HepG2 (cell line): ENCODE measurements around the gene NTM. TPM values are rescaled to one million over a fixed set of nuclear protein-coding genes. Genes with fewer than 3 reads are reported as not detected.

Experiments used
- ATAC-seq: fragments of 200-7000 bp; cut with Tn5 transposase; 3 replicates; pipeline ENCODE4 v1.9.1; 2020; ENCODE audit warnings: mild to moderate bottlenecking, moderate library complexity
- BruUV-seq: library from RNA; stranded (reverse); fragments of 400-500 nt; replicated peaks from 2 replicates; lab custom pipeline; 2021; lab: Mats Ljungman, UMichigan
- CTCF ChIA-PET: fragments of 300-600 bp; formaldehyde crosslinking; extraction: SDS; loops from one replicate; lab custom pipeline; 2021; ENCODE audit warnings: low total read pairs, inconsistent platforms, low intra/inter-chr PET ratio; lab: Yijun Ruan, JAX
- POLR2A ChIA-PET: fragments of 350-600 bp; sonication (Branson Sonifier 250); formaldehyde crosslinking; loops from one replicate; lab custom pipeline; 2020; ENCODE audit warnings: antibody characterized with exemption, inconsistent platforms; lab: Yijun Ruan, JAX
- DNase-seq: peaks from one replicate; pipeline ENCODE4 v3.0.0-alpha.2; 2015; ENCODE audit warnings: low spot score
- FAIRE-seq: peaks from 3 replicates; lab custom pipeline; 2011; peaks lifted over from hg19 to GRCh38; lab: Jason Lieb, UNC
- H2AFZ ChIP-seq: one replicate; pipeline ENCODE4 v1.6.1; 2011; ENCODE audit warnings: low read length, inconsistent platforms
- H3K27ac ChIP-seq: fragments of 300-600 bp; 3 replicates; pipeline ENCODE4 v1.8.0; 2011; ENCODE audit warnings: mixed run types, mild to moderate bottlenecking, mixed read lengths, low read length, inconsistent platforms; ENCODE audit not compliant: insufficient read depth; ENCODE audit errors: extremely low read length
- H3K27me3 ChIP-seq, 2 experiments: fragments of 200-600 bp in 1 of 2; 2 replicates in 1 of 2; 3 replicates in 1 of 2; pipeline versions ENCODE4 v1.6.0 to v1.8.0; 2011; ENCODE audit warnings: low read length in 2 of 2, mild to moderate bottlenecking in 2 of 2, moderate library complexity in 2 of 2, inconsistent platforms in 1 of 2; ENCODE audit not compliant: insufficient read depth in 2 of 2, control insufficient read depth in 1 of 2
- H3K36me3 ChIP-seq, 2 experiments: fragments of 200-600 bp in 1 of 2; replicated peaks in 1 of 2; 2 replicates in 1 of 2; 3 replicates in 1 of 2; pipeline versions ENCODE4 v1.5.1 to v1.8.0; 2011; ENCODE audit warnings: low read length in 2 of 2, inconsistent platforms in 1 of 2; ENCODE audit not compliant: insufficient read depth in 2 of 2, control insufficient read depth in 1 of 2
- H3K4me1 ChIP-seq: 2 replicates; pipeline ENCODE4 v1.5.1; 2012; ENCODE audit warnings: low read length, inconsistent platforms; ENCODE audit not compliant: insufficient read depth
- H3K4me2 ChIP-seq: 2 replicates; pipeline ENCODE4 v1.6.0; 2011; ENCODE audit warnings: low read depth, low read length, inconsistent platforms
- H3K4me3 ChIP-seq, 3 experiments: fragments of 200-600 bp in 1 of 3; sonication (generic), shearing (Covaris generic) in 1 of 3; replicated peaks in 1 of 3; 2 replicates each; pipeline ENCODE4 v1.5.1; 2011 to 2016; ENCODE audit warnings: low read length in 3 of 3, inconsistent platforms in 2 of 3, low read depth in 2 of 3, mild to moderate bottlenecking in 2 of 3, control low read depth in 1 of 3, mixed read lengths in 1 of 3; ENCODE audit not compliant: insufficient read depth in 1 of 3
- H3K79me2 ChIP-seq: one replicate; pipeline ENCODE4 v1.6.1; 2011; ENCODE audit warnings: low read length, inconsistent platforms; ENCODE audit not compliant: insufficient read depth
- H3K9ac ChIP-seq: 2 replicates; pipeline ENCODE4 v1.6.0; 2011; ENCODE audit warnings: mild to moderate bottlenecking, low read depth, low read length, inconsistent platforms; ENCODE audit not compliant: insufficient read depth
- H3K9me3 ChIP-seq: 2 replicates; pipeline ENCODE4 v1.5.1; 2012; ENCODE audit warnings: mild to moderate bottlenecking, low read length
- H4K20me1 ChIP-seq: 2 replicates; pipeline ENCODE4 v1.6.0; 2011; ENCODE audit warnings: inconsistent platforms, mild to moderate bottlenecking, low read length, moderate library complexity; ENCODE audit not compliant: insufficient read depth
- ASH2L ChIP-seq: fragments of 300-600, 200-600 bp; sonication (generic); IDR thresholded peaks from 2 replicates; pipeline ENCODE4 v1.7.0; 2017; ENCODE audit warnings: low read depth, mild to moderate bottlenecking, moderate library complexity, mixed read lengths, low read length; ENCODE audit not compliant: insufficient read length
- HMGA1 ChIP-seq: sonication (generic); formaldehyde crosslinking; conservative IDR thresholded peaks from 2 replicates; pipeline ENCODE4 v1.4.0; 2020; ENCODE audit warnings: missing genetic modification reagents
- NFE2 ChIP-seq: sonication (generic); formaldehyde crosslinking; IDR thresholded peaks from 2 replicates; pipeline ENCODE4 v1.4.0; 2020; ENCODE audit warnings: missing genetic modification reagents
- PLRG1 ChIP-seq: fragments of 450-650 bp; conservative IDR thresholded peaks from 2 replicates; pipeline ENCODE4 v1.6.1; 2016
- PRPF4 ChIP-seq: fragments of 200-400 bp; formaldehyde crosslinking; IDR thresholded peaks from 2 replicates; pipeline ENCODE4 v1.6.1; 2016; ENCODE audit warnings: low read length, low read depth; ENCODE audit not compliant: poor library complexity, severe bottlenecking
- SP2 ChIP-seq: sonication (generic); formaldehyde crosslinking; IDR thresholded peaks from 2 replicates; pipeline ENCODE4 v1.5.1; 2020; ENCODE audit warnings: mild to moderate bottlenecking, missing genetic modification reagents
- SSRP1 ChIP-seq: IDR thresholded peaks from 2 replicates; pipeline ENCODE4 v1.6.1; 2016; ENCODE audit warnings: control low read depth
- ZBTB21 ChIP-seq: sonication (generic); formaldehyde crosslinking; IDR thresholded peaks from 2 replicates; pipeline ENCODE4 v1.4.0; 2020; ENCODE audit warnings: missing genetic modification reagents
- ZNF335 ChIP-seq: sonication (generic); formaldehyde crosslinking; IDR thresholded peaks from 2 replicates; pipeline ENCODE4 v1.4.0; 2020; ENCODE audit warnings: missing genetic modification reagents
- ZNF350 ChIP-seq: sonication (generic); formaldehyde crosslinking; IDR thresholded peaks from 2 replicates; pipeline ENCODE4 v1.4.0; 2020; ENCODE audit warnings: mild to moderate bottlenecking, low read depth, missing genetic modification reagents, borderline replicate concordance
- ZNF562 ChIP-seq: sonication (generic); formaldehyde crosslinking; IDR thresholded peaks from 2 replicates; pipeline ENCODE4 v1.8.0; 2022; ENCODE audit warnings: missing genetic modification reagents, borderline replicate concordance
- ZNF589 ChIP-seq: sonication (generic); formaldehyde crosslinking; conservative IDR thresholded peaks from 2 replicates; pipeline ENCODE4 v1.8.0; 2022; ENCODE audit warnings: mild to moderate bottlenecking, moderate library complexity, missing genetic modification reagents
- ZNF770 ChIP-seq: sonication (generic); formaldehyde crosslinking; IDR thresholded peaks from 2 replicates; pipeline ENCODE4 v1.5.0; 2020; ENCODE audit warnings: mild to moderate bottlenecking, missing genetic modification reagents
- ZNF776 ChIP-seq: sonication (generic); formaldehyde crosslinking; IDR thresholded peaks from 2 replicates; pipeline ENCODE4 v1.4.0; 2020; ENCODE audit warnings: mild to moderate bottlenecking, missing genetic modification reagents
- ZSCAN20 ChIP-seq: sonication (generic); formaldehyde crosslinking; IDR thresholded peaks from 2 replicates; pipeline ENCODE4 v1.4.0; 2020; ENCODE audit warnings: missing genetic modification reagents, mild to moderate bottlenecking, borderline replicate concordance
- WGBS: methylation state at CpG from one replicate; pipeline ENCODE4 v1.1.6; 2017; ENCODE audit warnings: low lambda C conversion rate; 5-methylcytosine and 5-hydroxymethylcytosine counted together
- in situ Hi-C: cut with HindIII; loops from 2 replicates; pipeline ENCODE4 v1.10.0; 2017; ENCODE audit warnings: low pct_unique_long_range_greater_than_20kb; ENCODE audit not compliant: extremely low pct_ligation_motif_present
- intact Hi-C: fragments of 100-400 bp; cut with micrococcal nuclease; formaldehyde crosslinking; loops from one replicate; pipeline ENCODE4 v1.10.0; 2022; ENCODE audit not compliant: unreplicated experiment
- polyA plus RNA-seq, 8 experiments: library from polyadenylated mRNA; depleted of rRNA in 3 of 8; stranded (reverse) in 7 of 8; unstranded in 1 of 8; fragments of >200 nt; fragmentation: Illumina TruSeq in 4 of 8; extraction: Trizol in 4 of 8; gene quantifications; 2 replicates each; pipeline versions ENCODE4 v1.2.1 to v1.2.3, GENCODE V29; 2011 to 2016; ENCODE audit warnings: low read depth in 4 of 8, missing spikeins in 1 of 8, mixed read lengths in 1 of 8; ENCODE audit not compliant: insufficient read depth in 1 of 8
- total RNA-seq, 5 experiments: library from RNA; depleted of rRNA; stranded (reverse); fragments of >200 nt; fragmentation: Illumina TruSeq; extraction: Trizol; gene quantifications; 2 replicates each; pipeline ENCODE4 v1.2.3, GENCODE V29; 2016; ENCODE audit warnings: low read depth in 1 of 5

Gene NTM
- total and polyA plus RNA-seq, 2 of the 13 experiments (the other 11 are each of a cell fraction or from before 2014, with no cell fraction given), result not detected

- FAIRE-seq, result no peak
Measured at GRCh38 chr11:132037956-132038355, 667.5 kb downstream of the NTM start.

GRCh38 chr11:132039521-132039920 lies 669.1 kb downstream of the NTM start:
- ChIA-PET POLR2A (no interaction called here), CTCF (no interaction called here)
- H3K4me2 ChIP-seq, result no peak overlapping the region
- DNase-seq (no peak), FAIRE-seq (no peak), ATAC-seq (no peak)
- BruUV-seq, result no TSS peak
- no peaks in the 10 kb centered on the region for H3K27me3 ChIP-seq
- H3K36me3 ChIP-seq, result no peaks in the 10 kb centered on the region
- no peaks in the 10 kb centered on the region for H4K20me1 ChIP-seq
- peaks cover 4% of the 10 kb centered on the region; the same call in 1 of the 2 replicates for H3K9me3 ChIP-seq
- in situ Hi-C loops (loop anchor here (25.0 kb wide), 1 partner anchor 302 kb away; no protein-coding TSS in a partner anchor), intact Hi-C loops (no loop called here)
- H3K79me2 ChIP-seq, result no peaks in the 10 kb centered on the region
- H2AFZ ChIP-seq, result no peak overlapping the region
- no peak overlapping the region for H3K9ac ChIP-seq
- no peak overlapping the region for H3K27ac ChIP-seq
- 57% methylated on average over 7 of the region's 7 CpGs for WGBS
- no peaks in the 10 kb centered on the region for H3K4me1 ChIP-seq
- H3K4me3 ChIP-seq, result no peak overlapping the region
- TF ChIP-seq SSRP1 (CRISPR knock-in tag) (no peak), ZNF350 (no peak), ZBTB21 (CRISPR knock-in tag) (no peak), HMGA1 (CRISPR knock-in tag) (no peak), ZNF589 (CRISPR knock-in tag) (no peak), ZNF562 (CRISPR knock-in tag) (no peak), SP2 (no peak), ASH2L (no peak), ZNF776 (CRISPR knock-in tag) (no peak), ZNF770 (no peak), NFE2 (CRISPR knock-in tag) (no peak)

More at GRCh38 chr11:132037956-132038355, 667.5 kb downstream of the NTM start:
- Histone ChIP-seq H3K27ac (no peak overlapping the region), H2AFZ (no peak overlapping the region), H3K27me3 (no peaks in the 10 kb centered on the region), H3K9ac (no peak overlapping the region), H3K4me3 (no peak overlapping the region), H4K20me1 (no peaks in the 10 kb centered on the region), H3K4me2 (no peak overlapping the region), H3K9me3 (no peaks in the 10 kb centered on the region), H3K4me1 (no peaks in the 10 kb centered on the region), H3K79me2 (no peaks in the 10 kb centered on the region), H3K36me3 (no peaks in the 10 kb centered on the region)
- no TSS peak for BruUV-seq
- ATAC-seq (no peak), DNase-seq (no peak)
- intact Hi-C loops, result no loop called here
- 6% methylated on average over 4 of the region's 4 CpGs for WGBS
- in situ Hi-C loops, result loop anchor here (25.0 kb wide), 1 partner anchor 301 kb away; no protein-coding TSS in a partner anchor
- ChIA-PET CTCF (no interaction called here), POLR2A (no interaction called here)
- TF ChIP-seq PRPF4, result no peak
- no peak for TF ChIP-seq ZNF335 (CRISPR knock-in tag)
- TF ChIP-seq ZSCAN20 (CRISPR knock-in tag), result no peak
- TF ChIP-seq PLRG1, result no peak
